ENCODE data around the gene NOG.

NOG gene

DNA sequence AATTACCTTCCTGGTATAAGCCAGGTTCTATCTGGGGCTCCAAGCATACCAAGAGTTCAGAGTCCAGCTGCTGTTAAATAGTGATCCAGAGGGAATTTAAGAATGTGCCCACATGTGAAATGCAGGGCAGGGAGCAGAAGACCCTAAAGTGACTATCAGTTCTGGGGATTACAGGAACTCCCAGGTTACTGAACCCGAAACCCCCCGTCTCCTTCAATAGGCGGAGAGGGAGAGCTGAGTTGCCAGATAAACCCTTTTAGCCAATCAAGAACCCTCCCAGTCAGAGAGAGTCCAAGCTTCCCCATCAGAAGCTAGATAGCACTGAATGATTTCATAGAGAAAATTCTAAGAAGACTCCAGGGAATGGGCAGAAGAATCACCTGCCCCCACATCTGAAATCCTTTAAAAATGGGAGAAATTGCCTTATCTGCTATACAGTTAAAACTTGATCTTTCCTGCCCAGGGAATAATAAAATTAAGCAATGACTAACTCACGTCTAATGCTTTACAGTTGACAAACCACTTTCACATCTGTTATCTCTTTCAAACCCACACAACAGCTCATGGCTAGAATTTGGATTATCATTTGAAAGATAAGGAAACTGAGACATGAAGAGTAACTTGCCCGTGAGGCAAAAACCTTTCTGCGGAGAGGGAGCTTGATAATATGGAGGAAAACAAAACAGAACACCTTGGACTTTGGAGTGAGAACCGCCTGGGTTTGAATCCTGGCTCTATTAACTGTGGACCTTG is 10.2 kb downstream of the NOG start:
- peaks cover 20% of the 10 kb centered on the region for H3K4me1 Mint-ChIP-seq (ENCODE audit: low read depth)
- peaks cover 9% of the 10 kb centered on the region for H3K27me3 Mint-ChIP-seq (ENCODE audit: low read depth)
- H3K36me3 Mint-ChIP-seq (ENCODE audit: low read depth): peaks cover 5% of the 10 kb centered on the region
- no peaks in the 10 kb centered on the region for H3K9me3 Mint-ChIP-seq
- H3K27ac Mint-ChIP-seq: no peak overlapping the region
- no peak overlapping the region for H3K4me3 Mint-ChIP-seq

- Mint-ChIP-seq H3K36me3 (ENCODE audit: low read depth) (peaks cover 5% of the 10 kb centered on the region), H3K4me3 (no peak overlapping the region), H3K4me1 (ENCODE audit: low read depth) (peaks cover 12% of the 10 kb centered on the region), H3K9me3 (no peaks in the 10 kb centered on the region), H3K27me3 (ENCODE audit: low read depth) (peaks cover under 1% of the 10 kb centered on the region), H3K27ac (no peak overlapping the region)
Observed at GRCh38 chr17:56604691-56605290, 11.3 kb downstream of the NOG start.

DNA sequence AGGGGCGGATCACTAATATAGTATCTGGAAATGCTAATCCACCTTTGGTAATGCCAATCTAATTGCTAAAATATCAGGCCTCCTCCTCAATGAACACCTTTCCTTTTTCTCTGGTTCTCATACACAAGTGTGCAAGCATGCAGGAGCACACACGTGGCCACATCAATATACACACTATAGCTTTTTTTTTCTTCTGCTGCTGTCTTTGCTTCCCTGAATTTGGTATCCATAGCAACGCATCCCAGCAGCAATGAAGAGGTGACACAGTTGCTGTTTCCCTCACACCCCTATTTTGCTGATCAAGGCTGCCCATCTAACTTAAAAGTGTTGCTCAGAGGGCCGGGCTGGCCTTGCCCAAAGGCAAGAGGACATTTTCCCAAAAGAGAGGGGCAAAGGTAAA is 15.4 kb downstream of the NOG start:
- Mint-ChIP-seq H3K4me1 (ENCODE audit: low read depth) (no peaks in the 10 kb centered on the region), H3K27ac (no peak overlapping the region), H3K27me3 (ENCODE audit: low read depth) (peaks cover 3% of the 10 kb centered on the region), H3K4me3 (no peak overlapping the region), H3K9me3 (no peaks in the 10 kb centered on the region), H3K36me3 (ENCODE audit: low read depth) (peaks cover 5% of the 10 kb centered on the region)

GRCh38 chr17:56610321-56610720 is 16.8 kb downstream of the NOG start:
- no peaks in the 10 kb centered on the region for H3K4me1 Mint-ChIP-seq (ENCODE audit: low read depth)
- peaks cover 6% of the 10 kb centered on the region for H3K27me3 Mint-ChIP-seq (ENCODE audit: low read depth)
- no peak overlapping the region for H3K27ac Mint-ChIP-seq
- no peaks in the 10 kb centered on the region for H3K9me3 Mint-ChIP-seq
- peaks cover 5% of the 10 kb centered on the region for H3K36me3 Mint-ChIP-seq (ENCODE audit: low read depth)
- H3K4me3 Mint-ChIP-seq: no peak overlapping the region

- H3K36me3 Mint-ChIP-seq (ENCODE audit: low read depth): no peaks in the 10 kb centered on the region
Observed at GRCh38 chr17:56613131-56613530, 19.6 kb downstream of the NOG start.

GRCh38 chr17:56614522-56614921 is 21.0 kb downstream of the NOG start:
- Mint-ChIP-seq H3K27ac (no peak overlapping the region), H3K4me1 (ENCODE audit: low read depth) (no peaks in the 10 kb centered on the region), H3K27me3 (ENCODE audit: low read depth) (peaks cover 6% of the 10 kb centered on the region), H3K36me3 (ENCODE audit: low read depth) (no peaks in the 10 kb centered on the region), H3K9me3 (no peaks in the 10 kb centered on the region), H3K4me3 (no peak overlapping the region)

More at GRCh38 chr17:56613131-56613530, 19.6 kb downstream of the NOG start:
- H3K27me3 Mint-ChIP-seq (ENCODE audit: low read depth): peaks cover 6% of the 10 kb centered on the region
- no peaks in the 10 kb centered on the region for H3K4me1 Mint-ChIP-seq (ENCODE audit: low read depth)
- H3K4me3 Mint-ChIP-seq: no peak overlapping the region
- no peak overlapping the region for H3K27ac Mint-ChIP-seq
- H3K9me3 Mint-ChIP-seq: no peaks in the 10 kb centered on the region

DNA sequence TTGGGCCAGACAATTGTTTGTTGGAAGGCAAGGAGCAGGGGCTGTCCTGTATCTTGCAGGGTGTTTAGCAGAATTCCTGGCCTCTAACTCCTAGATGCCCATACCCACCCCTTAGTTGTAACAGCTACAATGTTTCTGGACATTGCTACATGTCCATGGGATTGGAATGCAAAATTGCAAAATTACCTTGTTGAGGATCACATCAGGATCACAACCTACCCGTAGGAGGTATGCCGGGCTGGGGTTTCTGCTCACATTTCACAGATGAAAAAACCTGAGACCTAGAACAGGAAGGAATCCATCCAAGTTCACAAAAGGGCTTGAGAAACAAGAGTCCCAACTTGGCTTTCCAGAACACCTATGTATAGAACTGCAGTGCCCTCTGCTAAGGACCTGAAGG is 22.7 kb downstream of the NOG start:
- no peaks in the 10 kb centered on the region for H3K4me1 Mint-ChIP-seq (ENCODE audit: low read depth)
- no peaks in the 10 kb centered on the region for H3K36me3 Mint-ChIP-seq (ENCODE audit: low read depth)
- no peak overlapping the region for H3K27ac Mint-ChIP-seq
- no peak overlapping the region for H3K4me3 Mint-ChIP-seq
- no peaks in the 10 kb centered on the region for H3K9me3 Mint-ChIP-seq
- peaks cover 6% of the 10 kb centered on the region for H3K27me3 Mint-ChIP-seq (ENCODE audit: low read depth)

DNA sequence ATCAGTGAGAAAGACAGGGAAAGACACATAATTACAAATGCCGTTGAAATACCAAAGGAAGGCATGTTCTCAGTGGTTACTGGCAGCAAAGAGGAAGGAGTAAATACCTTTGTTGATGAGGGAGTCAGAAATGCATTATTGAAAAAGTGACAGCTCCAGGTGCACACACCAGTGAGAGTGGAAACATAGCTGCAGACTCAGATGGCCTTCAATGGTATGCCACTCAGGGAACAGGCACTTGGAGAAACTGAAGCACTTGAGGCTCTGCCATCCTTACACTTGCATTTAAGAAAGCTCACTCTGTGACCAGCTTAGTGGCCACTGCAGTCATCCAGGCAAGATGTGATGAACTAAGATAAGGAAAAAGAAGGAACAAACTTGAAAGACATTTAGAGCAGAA is 29.9 kb downstream of the NOG start:
- H3K27ac Mint-ChIP-seq: no peak overlapping the region
- H3K36me3 Mint-ChIP-seq (ENCODE audit: low read depth): no peaks in the 10 kb centered on the region
- H3K4me1 Mint-ChIP-seq (ENCODE audit: low read depth): no peaks in the 10 kb centered on the region
- H3K4me3 Mint-ChIP-seq: no peak overlapping the region
- no peaks in the 10 kb centered on the region for H3K9me3 Mint-ChIP-seq
- no peaks in the 10 kb centered on the region for H3K27me3 Mint-ChIP-seq (ENCODE audit: low read depth)

DNA sequence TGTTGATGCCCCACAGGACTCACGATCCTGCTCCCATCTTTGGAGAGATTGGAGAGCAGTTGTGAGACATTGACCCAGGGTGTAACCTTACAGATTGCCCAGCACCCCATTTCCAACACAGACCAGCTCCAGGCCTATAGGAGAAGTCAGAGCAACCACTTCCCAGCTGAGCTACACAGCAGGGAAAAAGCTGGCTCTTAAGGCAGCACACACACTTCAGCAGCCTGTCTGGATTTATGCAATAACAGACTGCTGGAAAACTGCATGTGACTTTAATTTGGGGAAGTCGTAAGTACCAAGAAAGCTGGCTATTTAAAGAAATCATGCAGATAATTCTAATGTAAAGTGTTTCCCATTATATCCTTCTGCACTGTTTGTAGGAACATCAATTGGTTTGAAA is 30.8 kb downstream of the NOG start:
- Mint-ChIP-seq H3K4me1 (ENCODE audit: low read depth) (no peaks in the 10 kb centered on the region), H3K9me3 (no peaks in the 10 kb centered on the region), H3K27ac (no peak overlapping the region), H3K36me3 (ENCODE audit: low read depth) (no peaks in the 10 kb centered on the region), H3K27me3 (ENCODE audit: low read depth) (no peaks in the 10 kb centered on the region), H3K4me3 (no peak overlapping the region)

DNA sequence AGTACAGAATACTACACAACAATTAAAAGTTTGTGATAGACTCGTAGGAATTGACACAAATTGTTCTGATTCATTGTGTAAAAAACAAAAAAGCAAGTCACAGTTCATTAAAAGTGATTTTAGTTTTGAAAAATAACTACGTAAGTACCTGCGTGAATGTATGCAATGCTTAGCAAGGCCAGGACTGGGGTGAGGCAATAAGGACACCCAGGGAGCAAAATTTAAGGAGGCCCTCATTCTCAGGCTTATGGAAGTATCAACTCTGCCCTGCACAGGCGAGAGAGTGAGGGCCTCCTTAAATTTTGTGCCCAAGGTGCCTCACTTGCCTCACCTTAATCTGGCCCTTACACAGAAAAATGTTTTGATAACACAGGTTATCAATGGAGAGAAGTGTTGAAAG is 31.4 kb downstream of the NOG start:
- Mint-ChIP-seq H3K9me3 (no peaks in the 10 kb centered on the region), H3K27ac (no peak overlapping the region), H3K4me1 (ENCODE audit: low read depth) (no peaks in the 10 kb centered on the region), H3K36me3 (ENCODE audit: low read depth) (no peaks in the 10 kb centered on the region), H3K4me3 (no peak overlapping the region), H3K27me3 (ENCODE audit: low read depth) (no peaks in the 10 kb centered on the region)

GRCh38 chr17:56629531-56630075 is 36.1 kb downstream of the NOG start:
- no peaks in the 10 kb centered on the region for H3K27me3 Mint-ChIP-seq (ENCODE audit: low read depth)
- no peaks in the 10 kb centered on the region for H3K9me3 Mint-ChIP-seq
- H3K4me3 Mint-ChIP-seq: no peak overlapping the region
- H3K36me3 Mint-ChIP-seq (ENCODE audit: low read depth): no peaks in the 10 kb centered on the region
- H3K4me1 Mint-ChIP-seq (ENCODE audit: low read depth): no peaks in the 10 kb centered on the region
- no peak overlapping the region for H3K27ac Mint-ChIP-seq

DNA sequence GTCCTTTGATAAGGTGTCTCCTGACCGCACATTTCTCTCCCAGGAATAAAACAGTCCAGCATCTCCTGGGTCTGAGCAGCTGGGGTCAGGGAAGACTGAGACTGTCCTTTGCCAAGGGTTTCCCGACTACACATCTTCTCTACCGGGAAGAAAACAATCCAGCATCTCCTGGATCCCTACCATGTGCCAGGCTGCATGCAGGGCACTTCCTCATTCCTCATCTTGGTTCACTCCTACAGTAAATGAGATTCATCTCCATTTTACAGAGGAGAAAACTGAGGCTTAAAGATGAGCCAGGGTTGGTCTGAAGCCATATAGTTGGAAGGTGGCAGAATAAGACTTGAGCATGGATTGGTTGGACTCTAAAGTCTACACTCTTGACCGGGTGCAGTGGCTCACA is 36.7 kb downstream of the NOG start:
- Mint-ChIP-seq H3K4me3 (no peak overlapping the region), H3K27ac (no peak overlapping the region), H3K36me3 (ENCODE audit: low read depth) (no peaks in the 10 kb centered on the region), H3K27me3 (ENCODE audit: low read depth) (no peaks in the 10 kb centered on the region), H3K4me1 (ENCODE audit: low read depth) (no peaks in the 10 kb centered on the region), H3K9me3 (no peaks in the 10 kb centered on the region)

DNA sequence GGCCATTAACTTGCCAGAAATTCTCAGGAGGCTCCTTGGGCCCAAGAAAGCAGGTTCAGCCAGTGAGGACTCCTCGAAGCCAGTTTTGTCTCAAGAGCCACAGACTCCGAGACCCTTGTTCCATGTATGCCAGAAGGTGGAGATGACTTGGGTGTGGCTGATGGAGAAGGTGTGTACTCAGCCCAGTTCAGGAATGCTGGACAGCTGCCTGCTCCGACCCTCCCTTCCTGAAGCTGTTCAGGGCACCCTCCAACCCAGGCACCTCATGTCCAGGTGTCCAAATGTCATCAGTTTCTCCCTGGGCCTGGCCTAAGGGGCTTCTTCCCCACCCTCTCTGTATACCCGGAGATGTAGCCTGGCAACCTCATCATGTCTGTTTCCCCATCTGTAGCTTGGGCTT is 40.2 kb downstream of the NOG start:
- Mint-ChIP-seq H3K4me1 (ENCODE audit: low read depth) (no peaks in the 10 kb centered on the region), H3K4me3 (no peak overlapping the region), H3K27ac (no peak overlapping the region), H3K9me3 (no peaks in the 10 kb centered on the region), H3K36me3 (ENCODE audit: low read depth) (no peaks in the 10 kb centered on the region), H3K27me3 (ENCODE audit: low read depth) (no peaks in the 10 kb centered on the region)

GRCh38 chr17:56635641-56636040 is 42.1 kb downstream of the NOG start:
- Mint-ChIP-seq H3K27ac (no peak overlapping the region), H3K27me3 (ENCODE audit: low read depth) (peaks cover 4% of the 10 kb centered on the region), H3K36me3 (ENCODE audit: low read depth) (no peaks in the 10 kb centered on the region), H3K9me3 (no peaks in the 10 kb centered on the region), H3K4me3 (no peak overlapping the region), H3K4me1 (ENCODE audit: low read depth) (no peaks in the 10 kb centered on the region)

DNA sequence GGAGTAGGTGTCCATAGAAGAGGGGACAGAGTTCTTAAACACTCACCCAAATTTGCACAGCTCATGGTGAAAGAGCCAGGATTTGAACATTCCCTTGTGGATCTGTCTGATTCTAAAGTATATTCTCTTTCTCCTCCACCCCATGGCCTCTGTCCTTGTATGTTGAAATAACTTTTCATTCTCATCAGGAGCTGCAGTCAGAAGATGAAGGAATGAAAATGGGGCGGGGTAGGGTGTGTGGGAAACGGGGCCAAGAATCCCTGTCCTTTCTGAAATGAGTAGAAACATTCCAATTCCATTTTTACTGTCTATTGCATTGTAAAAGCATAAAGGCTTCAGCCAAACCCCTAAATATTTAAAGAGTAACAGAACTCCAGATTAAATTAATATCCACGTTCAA is 42.8 kb downstream of the NOG start:
- Mint-ChIP-seq H3K4me3 (no peak overlapping the region), H3K36me3 (ENCODE audit: low read depth) (no peaks in the 10 kb centered on the region), H3K4me1 (ENCODE audit: low read depth) (no peaks in the 10 kb centered on the region), H3K27ac (no peak overlapping the region), H3K27me3 (ENCODE audit: low read depth) (peaks cover 4% of the 10 kb centered on the region), H3K9me3 (no peaks in the 10 kb centered on the region)

Data from T-helper 1 cell treated with Interleukin-12 subunit alpha and Interleukin-12 subunit beta and Interleukin-4 antibody, amounts not matched to agents 30 μg/mL and 1 μg/mL, for 36 hours (primary cell).